ENCODE results near the gene PLIN3.

DNA sequence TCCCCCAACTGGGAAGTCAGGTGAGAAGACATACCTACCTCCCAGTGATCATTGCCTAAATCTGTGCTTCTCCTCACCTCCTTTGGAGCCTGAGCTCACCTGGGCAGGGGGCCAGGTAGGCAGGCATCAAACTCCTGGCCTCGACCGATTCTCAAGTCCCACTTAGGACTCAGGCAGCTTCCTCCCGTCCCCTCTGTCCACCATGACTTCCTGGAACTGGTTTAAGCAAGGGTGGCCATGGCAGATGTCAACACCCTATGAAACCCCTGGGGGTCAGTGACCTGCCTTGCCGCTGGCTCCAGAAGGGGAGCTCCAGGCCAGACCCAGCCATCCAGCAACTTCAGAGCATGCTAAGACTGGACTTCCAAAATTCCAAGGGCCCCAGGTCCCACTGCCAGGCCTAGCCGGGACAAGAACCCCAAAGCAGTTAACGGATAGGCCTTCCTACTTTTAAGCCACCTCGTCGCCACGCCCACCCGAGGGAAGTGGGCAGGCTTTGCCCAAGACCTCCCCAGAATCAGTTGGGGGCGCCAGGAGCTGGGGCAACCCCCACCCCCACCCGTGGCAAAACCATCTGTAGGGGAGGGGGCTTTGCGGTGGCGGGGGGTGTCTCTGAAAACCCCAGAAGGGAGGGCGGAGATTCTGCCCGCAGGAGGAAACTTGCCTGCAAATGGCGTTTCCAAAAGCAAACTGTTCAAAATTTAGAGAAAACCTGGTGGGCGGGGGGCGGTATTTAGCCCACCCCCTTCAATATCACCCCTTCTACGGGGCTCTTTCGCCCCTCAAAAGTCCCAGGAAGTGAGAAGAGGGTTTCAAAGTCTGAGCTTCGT lies 657 bp downstream of the PLIN3 start:
- TF ChIP-seq POLR2AphosphoS5 (IDR thresholded peaks at IDR 0.05; ENCODE audit: low read depth, low read length): peak; percentile 14; the same call in 1 of the 2 replicates
- no peak for TF ChIP-seq RAD21 (IDR thresholded peaks at IDR 0.05; ENCODE audit: low read depth)
- TF ChIP-seq, protein P1, sequence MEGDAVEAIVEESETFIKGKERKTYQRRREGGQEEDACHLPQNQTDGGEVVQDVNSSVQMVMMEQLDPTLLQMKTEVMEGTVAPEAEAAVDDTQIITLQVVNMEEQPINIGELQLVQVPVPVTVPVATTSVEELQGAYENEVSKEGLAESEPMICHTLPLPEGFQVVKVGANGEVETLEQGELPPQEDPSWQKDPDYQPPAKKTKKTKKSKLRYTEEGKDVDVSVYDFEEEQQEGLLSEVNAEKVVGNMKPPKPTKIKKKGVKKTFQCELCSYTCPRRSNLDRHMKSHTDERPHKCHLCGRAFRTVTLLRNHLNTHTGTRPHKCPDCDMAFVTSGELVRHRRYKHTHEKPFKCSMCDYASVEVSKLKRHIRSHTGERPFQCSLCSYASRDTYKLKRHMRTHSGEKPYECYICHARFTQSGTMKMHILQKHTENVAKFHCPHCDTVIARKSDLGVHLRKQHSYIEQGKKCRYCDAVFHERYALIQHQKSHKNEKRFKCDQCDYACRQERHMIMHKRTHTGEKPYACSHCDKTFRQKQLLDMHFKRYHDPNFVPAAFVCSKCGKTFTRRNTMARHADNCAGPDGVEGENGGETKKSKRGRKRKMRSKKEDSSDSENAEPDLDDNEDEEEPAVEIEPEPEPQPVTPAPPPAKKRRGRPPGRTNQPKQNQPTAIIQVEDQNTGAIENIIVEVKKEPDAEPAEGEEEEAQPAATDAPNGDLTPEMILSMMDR (IDR thresholded peaks at IDR 0.05 in 2 of 3, conservative IDR thresholded peaks at IDR 0.05 in 1 of 3; ENCODE audit: borderline replicate concordance in 1 of 3, insufficient read depth in 1 of 3, low read depth in 2 of 3, low read length in 2 of 3): no peak
- TF ChIP-seq POLR2A (IDR thresholded peaks at IDR 0.05; ENCODE audit: borderline replicate concordance, extremely low read depth, insufficient read depth, insufficient read length): peak; percentile 10
- no peak for TF ChIP-seq TCF7L2 (IDR thresholded peaks at IDR 0.05; ENCODE audit: borderline replicate concordance, extremely low read depth, insufficient read depth, insufficient read length)
- no peak for TF ChIP-seq EZH2 (IDR thresholded peaks at IDR 0.05)
- no peak for TF ChIP-seq CBX3 (IDR thresholded peaks at IDR 0.05; ENCODE audit: low read depth)
